Caco-2 (cell line): ENCODE results near the gene EIF3J. TPM values are rescaled to one million over a fixed set of nuclear protein-coding genes. Genes with fewer than 3 reads are reported as not detected.

Source experiments
- BruUV-seq: library from RNA; stranded (reverse); fragments of 400-500 nt; replicated peaks from 2 replicates; lab custom pipeline; 2021; lab: Mats Ljungman, UMichigan
- CTCF ChIA-PET: fragments of 300-600 bp; sonication (Branson Sonifier 250); formaldehyde crosslinking; loops from one replicate; lab custom pipeline; 2022; ENCODE audit warnings: antibody characterized with exemption; lab: Charles Lee
- POLR2A ChIA-PET: fragments of 300-600 bp; sonication (Branson Sonifier 250); formaldehyde crosslinking; loops from one replicate; lab custom pipeline; 2022; ENCODE audit warnings: antibody characterized with exemption; lab: Charles Lee
- DNase-seq, 2 experiments: peaks; one replicate each; pipeline versions ENCODE4 v3.0.0 to v3.0.0-alpha.2; 2020 to 2022
- H3K27me3 ChIP-seq: replicated peaks from 2 replicates; pipeline ENCODE4 v1.6.0; 2011; ENCODE audit warnings: low read length; ENCODE audit not compliant: control insufficient read depth, insufficient read depth
- H3K36me3 ChIP-seq: 2 replicates; pipeline ENCODE4 v1.5.1; 2011; ENCODE audit warnings: low read length; ENCODE audit not compliant: control insufficient read depth, insufficient read depth
- H3K4me1 ChIP-seq: fragments of 250-450 bp; sonication (Bioruptor Pico); 2 replicates; pipeline ENCODE4 v1.5.1; 2020; ENCODE audit warnings: mild to moderate bottlenecking
- H3K4me3 ChIP-seq: 2 replicates; pipeline ENCODE4 v1.5.1; 2011; ENCODE audit warnings: low read depth, mild to moderate bottlenecking, control low read depth, low read length
- H3K9me3 ChIP-seq: fragments of 250-450 bp; sonication (Bioruptor Pico); 2 replicates; pipeline ENCODE4 v1.5.1; 2020; ENCODE audit warnings: mild to moderate bottlenecking, moderate library complexity
- H3K27ac Mint-ChIP-seq: one replicate; pipeline ENCODE4 v1.8.0; 2022; ENCODE audit warnings: mixed read lengths; ENCODE audit not compliant: unreplicated experiment
- H3K27me3 Mint-ChIP-seq: one replicate; pipeline ENCODE4 v1.8.0; 2022; ENCODE audit warnings: mixed read lengths; ENCODE audit not compliant: insufficient read depth, unreplicated experiment
- H3K36me3 Mint-ChIP-seq: one replicate; pipeline ENCODE4 v1.8.0; 2022; ENCODE audit warnings: mild to moderate bottlenecking, mixed read lengths; ENCODE audit not compliant: insufficient read depth, unreplicated experiment
- H3K4me1 Mint-ChIP-seq: one replicate; pipeline ENCODE4 v1.8.0; 2022; ENCODE audit warnings: low read depth, mixed read lengths; ENCODE audit not compliant: unreplicated experiment
- H3K4me3 Mint-ChIP-seq: one replicate; pipeline ENCODE4 v1.8.0; 2022; ENCODE audit warnings: mild to moderate bottlenecking, moderate library complexity, mixed read lengths; ENCODE audit not compliant: unreplicated experiment
- H3K9me3 Mint-ChIP-seq: one replicate; pipeline ENCODE4 v1.8.0; 2022; ENCODE audit warnings: mixed read lengths; ENCODE audit not compliant: unreplicated experiment
- CTCF ChIP-seq, 2 experiments: fragments of 200-600 bp in 1 of 2; IDR thresholded peaks; 1 replicate in 1 of 2; 2 replicates in 1 of 2; pipeline versions ENCODE4 v1.5.1 to v1.8.0; 2011 to 2022; ENCODE audit warnings: antibody characterized with exemption in 1 of 2, control low read depth in 1 of 2, inconsistent platforms in 1 of 2, low read depth in 1 of 2, low read length in 1 of 2, mild to moderate bottlenecking in 1 of 2, moderate library complexity in 1 of 2; ENCODE audit not compliant: insufficient read depth in 1 of 2, severe bottlenecking in 1 of 2, unreplicated experiment in 1 of 2
- intact Hi-C: fragments of 100-400 bp; cut with micrococcal nuclease; formaldehyde crosslinking; loops from one replicate; pipeline ENCODE4 v1.10.0; 2022; ENCODE audit not compliant: unreplicated experiment
- total RNA-seq: library from RNA; stranded (reverse); gene quantifications from 2 replicates; pipeline ENCODE4 v1.2.3, GENCODE V29; 2022

Gene EIF3J
- total RNA-seq, 1 experiment from 2014 or later, result 179 TPM

- Histone ChIP-seq H3K4me1 (no peaks in the 10 kb centered on the region), H3K9me3 (no peaks in the 10 kb centered on the region), H3K4me3 (no peak overlapping the region), H3K36me3 (peaks cover 2% of the 10 kb centered on the region), H3K27me3 (no peaks in the 10 kb centered on the region)
- no peaks in the 10 kb centered on the region for H3K9me3 Mint-ChIP-seq
- no peak overlapping the region for H3K27ac Mint-ChIP-seq
- ChIA-PET CTCF (no interaction called here), POLR2A (no interaction called here)
- BruUV-seq, result no TSS peak
- intact Hi-C loops, result no loop called here
- no peak for DNase-seq
- H3K4me3 Mint-ChIP-seq, result no peak overlapping the region
- no peaks in the 10 kb centered on the region for H3K4me1 Mint-ChIP-seq
- no peak for TF ChIP-seq CTCF (IDR thresholded peaks at IDR 0.05; ENCODE audit: insufficient read depth in 1 of 2, low read depth in 1 of 2, low read length in 1 of 2, severe bottlenecking in 1 of 2, unreplicated experiment in 1 of 2)
- H3K27me3 Mint-ChIP-seq, result no peaks in the 10 kb centered on the region
- H3K36me3 Mint-ChIP-seq, result peaks cover 35% of the 10 kb centered on the region
These were observed 59.6 kb downstream of the EIF3J start for GRCh38 chr15:44596511-44597010.

GRCh38 chr15:44598066-44598465 is 61.1 kb downstream of the EIF3J start:
- no peaks in the 10 kb centered on the region for H3K4me1 Mint-ChIP-seq
- no peaks in the 10 kb centered on the region for H3K27me3 Mint-ChIP-seq
- CTCF ChIA-PET, result no interaction called here
- POLR2A ChIA-PET, result no interaction called here
- intact Hi-C loops, result no loop called here
- no peaks in the 10 kb centered on the region for H3K9me3 ChIP-seq
- no peaks in the 10 kb centered on the region for H3K27me3 ChIP-seq
- H3K36me3 Mint-ChIP-seq, result peaks cover 49% of the 10 kb centered on the region
- H3K9me3 Mint-ChIP-seq, result no peaks in the 10 kb centered on the region
- DNase-seq, result no peak
- no peak for TF ChIP-seq CTCF (IDR thresholded peaks at IDR 0.05; ENCODE audit: insufficient read depth in 1 of 2, low read depth in 1 of 2, low read length in 1 of 2, severe bottlenecking in 1 of 2, unreplicated experiment in 1 of 2)
- H3K36me3 ChIP-seq, result peaks cover 2% of the 10 kb centered on the region
- H3K4me3 Mint-ChIP-seq, result no peak overlapping the region
- no peak overlapping the region for H3K4me3 ChIP-seq
- no peaks in the 10 kb centered on the region for H3K4me1 ChIP-seq
- no TSS peak for BruUV-seq
- no peak overlapping the region for H3K27ac Mint-ChIP-seq

GRCh38 chr15:44598892-44599291 is 61.9 kb downstream of the EIF3J start:
- no peak for TF ChIP-seq CTCF (IDR thresholded peaks at IDR 0.05; ENCODE audit: insufficient read depth in 1 of 2, low read depth in 1 of 2, low read length in 1 of 2, severe bottlenecking in 1 of 2, unreplicated experiment in 1 of 2)
- H3K4me3 ChIP-seq, result no peak overlapping the region
- Mint-ChIP-seq H3K4me3 (no peak overlapping the region), H3K9me3 (no peaks in the 10 kb centered on the region), H3K4me1 (no peaks in the 10 kb centered on the region), H3K36me3 (peaks cover 48% of the 10 kb centered on the region), H3K27me3 (no peaks in the 10 kb centered on the region), H3K27ac (no peak overlapping the region)
- ChIA-PET CTCF (no interaction called here), POLR2A (no interaction called here)
- no peaks in the 10 kb centered on the region for H3K4me1 ChIP-seq
- H3K27me3 ChIP-seq, result no peaks in the 10 kb centered on the region
- peaks cover 2% of the 10 kb centered on the region for H3K36me3 ChIP-seq
- intact Hi-C loops, result no loop called here
- H3K9me3 ChIP-seq, result no peaks in the 10 kb centered on the region
- DNase-seq, result no peak
- BruUV-seq, result no TSS peak
